Activated CD8-positive, alpha-beta memory T cell treated with anti-CD3 and anti-CD28 coated beads, Interleukin-2, amount 50 U/mL, for 48 hours (primary cell): ENCODE data around the gene DHH.

Source experiments
- DNase-seq: peaks from one replicate; pipeline ENCODE4 v3.0.0-alpha.2; 2020

Gene DHH

GRCh38 chr12:49108958-49109404 lies 14.4 kb upstream of the DHH start:
- DNase-seq: no peak

- DNase-seq: no peak
These were observed 11.0 kb upstream of the DHH start for GRCh38 chr12:49105504-49106084.

GRCh38 chr12:49104822-49105221 lies 10.2 kb upstream of the DHH start:
- DNase-seq: no peak

GRCh38 chr12:49100380-49100779 lies 5.8 kb upstream of the DHH start:
- no peak for DNase-seq

GRCh38 chr12:49098703-49099102 lies 4.1 kb upstream of the DHH start:
- no peak for DNase-seq

- DNase-seq: peak; percentile 84
These were observed 3.4 kb upstream of the DHH start for GRCh38 chr12:49098035-49098451.

- DNase-seq: no peak
These were observed 2.8 kb upstream of the DHH start for GRCh38 chr12:49097381-49097780.

GRCh38 chr12:49094975-49095365 lies 369 bp upstream of the DHH start:
- no peak for DNase-seq

GRCh38 chr12:49093792-49094159 lies 825 bp downstream of the DHH start:
- DNase-seq: no peak

GRCh38 chr12:49092816-49093406 lies 1.7 kb downstream of the DHH start:
- no peak for DNase-seq

GRCh38 chr12:49092086-49092815 lies 2.4 kb downstream of the DHH start:
- peak; percentile 75 for DNase-seq

- DNase-seq: no peak
These were observed 2.8 kb downstream of the DHH start for GRCh38 chr12:49091836-49092085.

- peak; percentile 64 for DNase-seq
These were observed 3.4 kb downstream of the DHH start for GRCh38 chr12:49091056-49091835.

- peak; percentile 74 for DNase-seq
These were observed 4.5 kb downstream of the DHH start for GRCh38 chr12:49089821-49090773.

GRCh38 chr12:49088932-49089330 lies 5.7 kb downstream of the DHH start:
- no peak for DNase-seq

- peak; percentile 84 for DNase-seq
These were observed 6.3 kb downstream of the DHH start for GRCh38 chr12:49088150-49088931.

GRCh38 chr12:49086116-49086515 lies 8.5 kb downstream of the DHH start:
- no peak for DNase-seq

GRCh38 chr12:49084438-49084837 lies 10.2 kb downstream of the DHH start:
- no peak for DNase-seq

- no peak for DNase-seq
These were observed 14.8 kb downstream of the DHH start for GRCh38 chr12:49079793-49080192.

GRCh38 chr12:49070971-49071370 lies 23.6 kb downstream of the DHH start:
- no peak for DNase-seq

- DNase-seq: peak; percentile 99
These were observed 24.9 kb downstream of the DHH start, which contains the start of gene RHEBL1 for GRCh38 chr12:49069507-49070346. Gene RHEBL1, minus strand, starts transcription at chr12:49069979. Its CDS starts 194 bp downstream, at chr12:49069785.
